ENCODE measurements around the gene KIAA0319L.
A peak's percentile ranks its signal among the peaks of the same experiment; 100 is the strongest.

KIAA0319L gene

GRCh38 chr1:35536556-35537162 lies 20.5 kb downstream of the KIAA0319L start:
- DNase-seq (ENCODE audit: low read depth), result no peak

- no peak for DNase-seq (ENCODE audit: low read depth)
Measured at GRCh38 chr1:35535243-35535642, 22.0 kb downstream of the KIAA0319L start.

GRCh38 chr1:35533586-35533985 lies 23.6 kb downstream of the KIAA0319L start:
- DNase-seq (ENCODE audit: low read depth), result no peak

GRCh38 chr1:35532497-35533223 lies 24.5 kb downstream of the KIAA0319L start:
- no peak for DNase-seq (ENCODE audit: low read depth)

GRCh38 chr1:35531368-35531767 lies 25.8 kb downstream of the KIAA0319L start:
- no peak for DNase-seq (ENCODE audit: low read depth)

- no peak for DNase-seq (ENCODE audit: low read depth)
Measured at GRCh38 chr1:35530946-35531345, 26.3 kb downstream of the KIAA0319L start.

GRCh38 chr1:35530168-35530567 lies 27.0 kb downstream of the KIAA0319L start:
- no peak for DNase-seq (ENCODE audit: low read depth)

GRCh38 chr1:35524106-35524505 lies 33.1 kb downstream of the KIAA0319L start:
- DNase-seq (ENCODE audit: low read depth), result no peak

- no peak for DNase-seq (ENCODE audit: low read depth)
Measured at GRCh38 chr1:35519432-35519831, 37.8 kb downstream of the KIAA0319L start.

GRCh38 chr1:35518183-35518582 lies 39.0 kb downstream of the KIAA0319L start:
- no peak for DNase-seq (ENCODE audit: low read depth)

- DNase-seq (ENCODE audit: low read depth), result no peak
Measured at GRCh38 chr1:35511305-35511704, 45.9 kb downstream of the KIAA0319L start.

GRCh38 chr1:35509558-35509957 lies 47.6 kb downstream of the KIAA0319L start:
- DNase-seq (ENCODE audit: low read depth), result no peak

GRCh38 chr1:35507947-35508346 lies 49.3 kb downstream of the KIAA0319L start:
- DNase-seq (ENCODE audit: low read depth), result no peak

- no peak for DNase-seq (ENCODE audit: low read depth)
Measured at GRCh38 chr1:35506960-35507912, 50.0 kb downstream of the KIAA0319L start.

- DNase-seq (ENCODE audit: low read depth), result peak; percentile 17
Measured at GRCh38 chr1:35505911-35506798, 51.0 kb downstream of the KIAA0319L start.

- DNase-seq (ENCODE audit: low read depth), result no peak
Measured at GRCh38 chr1:35502242-35502641, 55.0 kb downstream of the KIAA0319L start.

GRCh38 chr1:35500439-35500838 lies 56.8 kb downstream of the KIAA0319L start:
- DNase-seq (ENCODE audit: low read depth), result no peak

GRCh38 chr1:35499652-35500176 lies 57.5 kb downstream of the KIAA0319L start:
- no peak for DNase-seq (ENCODE audit: low read depth)

GRCh38 chr1:35499231-35499630 lies 58.0 kb downstream of the KIAA0319L start:
- DNase-seq (ENCODE audit: low read depth), result no peak

GRCh38 chr1:35497571-35497970 lies 59.6 kb downstream of the KIAA0319L start:
- no peak for DNase-seq (ENCODE audit: low read depth)

GRCh38 chr1:35490250-35490649 lies 67.0 kb downstream of the KIAA0319L start:
- no peak for DNase-seq (ENCODE audit: low read depth)

Measured in HS-27A (cell line).